IPS-18c (cell line): ENCODE results near the gene ZBTB16.

ENCODE experiments used
- H3K4me3 ChIP-seq: 2 replicates; pipeline ENCODE4 v1.7.0; 2013; ENCODE audit warnings: low read depth, mild to moderate bottlenecking, low read length, moderate library complexity; ENCODE audit not compliant: insufficient read depth
- H3K9me3 ChIP-seq: one replicate; pipeline ENCODE4 v1.6.1; 2013; ENCODE audit warnings: mild to moderate bottlenecking, low read length, moderate library complexity; ENCODE audit not compliant: control insufficient read depth, insufficient read depth

The ZBTB16 gene

DNA sequence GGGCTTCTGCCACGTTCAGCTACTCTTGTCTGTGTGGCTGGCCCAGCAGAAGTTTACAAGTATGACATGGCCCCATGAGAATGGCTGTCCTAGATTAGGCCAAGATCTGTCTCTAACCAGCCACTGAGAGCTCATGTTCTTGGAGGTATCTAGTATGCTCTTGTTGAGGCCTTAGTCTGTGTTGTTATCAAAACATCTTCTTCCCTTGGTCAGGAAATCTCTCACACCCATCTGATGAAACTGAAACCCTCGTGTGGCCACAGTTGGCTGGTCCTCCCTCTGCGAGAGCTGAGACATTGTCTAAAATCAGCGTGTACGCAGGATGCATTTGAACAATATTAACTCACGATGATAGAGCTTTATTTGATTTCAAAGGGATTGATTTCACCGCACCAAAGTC lies 127.7 kb downstream of the ZBTB16 start:
- no peak overlapping the region for H3K4me3 ChIP-seq

DNA sequence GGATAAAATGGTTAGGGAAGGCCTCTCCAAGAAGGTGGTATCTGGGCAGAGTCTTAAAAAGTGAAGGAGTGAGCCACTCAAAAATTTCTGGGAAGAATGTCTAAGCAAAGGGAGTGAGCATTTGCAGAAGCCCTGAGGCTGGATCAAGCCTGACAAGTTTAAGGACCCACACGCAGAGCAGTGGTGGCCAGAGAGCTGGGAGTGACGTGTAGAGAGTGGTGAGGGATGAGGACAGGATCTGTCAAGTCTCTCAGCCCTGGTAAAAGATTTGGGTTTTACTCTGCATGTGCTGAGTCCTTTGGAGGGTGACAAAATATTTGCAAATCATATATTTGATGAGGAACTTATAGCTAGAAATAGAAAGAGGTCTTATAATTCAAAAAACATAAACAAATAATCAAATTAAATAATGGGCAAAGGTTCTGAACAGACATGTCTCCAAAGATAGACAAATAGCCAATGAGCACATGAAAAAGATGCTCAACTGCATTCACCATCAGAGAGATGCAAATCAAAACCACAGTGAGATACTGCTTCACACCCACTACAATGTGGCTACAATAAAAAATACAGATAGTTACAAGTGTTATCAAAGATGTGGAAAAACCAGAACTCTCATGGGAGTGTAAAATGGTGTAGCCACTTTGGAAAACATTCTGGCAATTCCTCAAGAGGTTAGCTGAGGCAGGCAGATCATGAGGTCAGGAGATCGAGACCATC lies 129.5 kb downstream of the ZBTB16 start:
- no peak overlapping the region for H3K4me3 ChIP-seq
- H3K9me3 ChIP-seq, result no peaks in the 10 kb centered on the region

More for the DNA sequence above, 127.7 kb downstream of the ZBTB16 start:
- no peaks in the 10 kb centered on the region for H3K9me3 ChIP-seq

- Histone ChIP-seq H3K9me3 (no peaks in the 10 kb centered on the region), H3K4me3 (no peak overlapping the region)
Observed at GRCh38 chr11:114190630-114191029, 131.1 kb downstream of the ZBTB16 start.

- H3K9me3 ChIP-seq, result no peaks in the 10 kb centered on the region
- H3K4me3 ChIP-seq, result no peak overlapping the region
Observed at GRCh38 chr11:114191893-114192292, 132.4 kb downstream of the ZBTB16 start.

GRCh38 chr11:114192841-114193389 lies 133.4 kb downstream of the ZBTB16 start:
- Histone ChIP-seq H3K4me3 (no peak overlapping the region), H3K9me3 (no peaks in the 10 kb centered on the region)

GRCh38 chr11:114193730-114194679 lies 134.5 kb downstream of the ZBTB16 start:
- no peaks in the 10 kb centered on the region for H3K9me3 ChIP-seq
- no peak overlapping the region for H3K4me3 ChIP-seq

DNA sequence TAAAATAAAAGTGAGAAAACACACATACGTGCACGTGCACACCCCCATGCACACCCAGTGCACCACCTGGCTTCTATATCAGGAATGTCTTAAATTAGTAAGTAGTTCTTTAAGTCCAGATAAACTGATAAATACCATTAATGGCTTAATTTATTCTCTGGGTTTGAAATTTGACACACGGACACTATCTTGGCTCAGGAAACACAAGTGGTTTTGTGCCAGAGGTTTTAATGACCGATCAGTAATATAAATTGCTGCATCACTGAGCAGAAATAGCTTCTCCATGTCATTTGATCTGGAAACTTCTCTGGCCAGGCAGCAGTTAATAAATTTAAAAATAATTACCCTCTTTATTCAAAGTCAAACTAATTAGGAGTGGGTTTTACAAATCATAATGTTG lies 135.2 kb downstream of the ZBTB16 start:
- Histone ChIP-seq H3K4me3 (no peak overlapping the region), H3K9me3 (no peaks in the 10 kb centered on the region)

GRCh38 chr11:114195151-114195550 lies 135.6 kb downstream of the ZBTB16 start:
- H3K9me3 ChIP-seq, result no peaks in the 10 kb centered on the region
- H3K4me3 ChIP-seq, result no peak overlapping the region; the same call in 1 of the 2 replicates

DNA sequence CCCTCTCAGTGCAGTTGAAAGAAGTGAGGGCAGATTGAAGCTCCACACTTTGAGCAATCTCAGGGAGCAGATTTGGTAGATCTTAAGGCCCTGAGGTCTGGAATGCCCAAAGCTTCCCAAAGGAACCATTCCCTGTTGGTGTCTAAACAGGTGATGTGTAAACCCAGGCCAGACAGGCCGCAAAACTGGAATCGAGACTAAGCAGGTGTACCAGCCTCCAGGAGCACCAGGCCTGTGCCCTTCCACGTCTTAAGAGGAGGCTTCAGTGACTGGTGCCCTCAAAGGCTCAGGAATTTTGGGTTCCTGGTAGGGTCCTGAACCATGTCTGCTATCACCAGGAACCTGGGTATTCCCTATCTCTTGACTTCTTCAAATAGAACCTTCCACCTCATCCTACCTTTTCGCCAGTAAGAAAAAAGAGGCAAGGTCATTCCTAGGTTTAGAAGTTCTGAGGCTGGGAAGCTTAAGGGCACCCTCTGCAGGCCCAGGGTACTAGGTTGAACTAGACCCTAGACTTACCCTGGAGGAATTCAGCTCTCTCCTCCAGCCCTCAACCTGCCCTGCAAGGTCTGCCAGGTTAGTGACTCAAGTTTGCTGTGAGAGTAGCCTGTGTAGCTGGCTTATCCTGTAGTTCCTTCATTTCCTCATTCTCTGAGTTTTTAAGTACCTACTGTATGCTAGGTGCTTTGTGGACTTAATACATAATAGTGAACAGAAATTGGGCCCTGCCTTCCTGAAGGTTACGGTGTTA lies 136.6 kb downstream of the ZBTB16 start:
- Histone ChIP-seq H3K4me3 (no peak overlapping the region), H3K9me3 (no peaks in the 10 kb centered on the region)

- Histone ChIP-seq H3K4me3 (no peak overlapping the region), H3K9me3 (no peaks in the 10 kb centered on the region)
Observed at GRCh38 chr11:114196997-114197703, 137.6 kb downstream of the ZBTB16 start.

DNA sequence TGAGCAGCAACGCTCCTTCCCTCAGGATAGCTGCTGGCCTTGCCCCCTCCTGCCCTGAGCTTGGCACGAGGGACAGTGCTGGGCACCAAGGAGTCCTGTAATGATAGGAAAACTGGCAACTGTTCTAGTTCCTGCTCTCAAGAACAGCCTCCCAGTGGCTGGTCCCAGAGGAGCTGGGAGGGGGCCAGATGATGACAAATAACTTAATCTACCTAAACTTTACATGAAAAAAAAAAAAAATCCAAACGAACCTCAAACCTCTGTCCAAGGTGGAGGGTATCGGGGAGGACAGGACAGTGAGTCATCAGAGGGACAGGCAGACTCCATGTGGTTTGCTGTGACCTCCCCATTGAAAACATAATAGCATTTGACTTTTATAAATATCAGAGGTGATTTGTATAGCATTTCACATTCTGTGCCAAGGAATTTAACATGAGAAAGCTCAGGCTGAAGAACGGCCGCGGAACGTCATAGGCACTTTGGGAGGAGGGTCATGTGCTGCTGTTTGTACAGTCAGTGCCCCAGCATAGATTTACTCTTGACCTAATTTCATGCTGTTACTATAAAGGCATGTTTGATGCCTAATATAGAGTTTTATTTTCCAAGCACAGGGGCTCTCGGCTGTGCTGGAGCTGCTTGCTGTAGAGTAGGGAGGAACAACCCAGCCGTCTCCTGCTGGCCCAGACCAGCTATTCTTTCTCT lies 138.4 kb downstream of the ZBTB16 start:
- Histone ChIP-seq H3K9me3 (no peaks in the 10 kb centered on the region), H3K4me3 (no peak overlapping the region)

DNA sequence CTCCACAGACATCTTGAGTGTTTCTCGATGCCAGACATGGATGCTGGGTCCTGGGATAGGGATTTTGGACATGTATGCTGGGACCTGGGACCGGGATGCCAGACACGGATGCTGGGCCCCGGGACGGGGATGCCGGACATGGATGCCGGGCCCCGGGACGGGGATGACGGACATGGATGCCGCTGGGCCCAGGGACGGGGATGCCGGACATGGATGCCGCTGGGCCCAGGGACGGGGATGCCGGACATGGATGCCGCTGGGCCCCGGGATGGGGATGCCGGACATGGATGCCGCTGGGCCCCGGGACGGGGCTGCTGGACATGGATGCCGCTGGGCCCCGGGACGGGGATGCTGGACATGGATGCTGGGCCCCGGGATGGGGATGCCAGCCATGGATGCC lies 139.5 kb downstream of the ZBTB16 start:
- H3K9me3 ChIP-seq, result no peaks in the 10 kb centered on the region
- no peak overlapping the region for H3K4me3 ChIP-seq

GRCh38 chr11:114200351-114201133 lies 141.0 kb downstream of the ZBTB16 start:
- no peak overlapping the region for H3K4me3 ChIP-seq
- H3K9me3 ChIP-seq, result no peaks in the 10 kb centered on the region

GRCh38 chr11:114201219-114201618 lies 141.7 kb downstream of the ZBTB16 start:
- H3K4me3 ChIP-seq, result no peak overlapping the region

DNA sequence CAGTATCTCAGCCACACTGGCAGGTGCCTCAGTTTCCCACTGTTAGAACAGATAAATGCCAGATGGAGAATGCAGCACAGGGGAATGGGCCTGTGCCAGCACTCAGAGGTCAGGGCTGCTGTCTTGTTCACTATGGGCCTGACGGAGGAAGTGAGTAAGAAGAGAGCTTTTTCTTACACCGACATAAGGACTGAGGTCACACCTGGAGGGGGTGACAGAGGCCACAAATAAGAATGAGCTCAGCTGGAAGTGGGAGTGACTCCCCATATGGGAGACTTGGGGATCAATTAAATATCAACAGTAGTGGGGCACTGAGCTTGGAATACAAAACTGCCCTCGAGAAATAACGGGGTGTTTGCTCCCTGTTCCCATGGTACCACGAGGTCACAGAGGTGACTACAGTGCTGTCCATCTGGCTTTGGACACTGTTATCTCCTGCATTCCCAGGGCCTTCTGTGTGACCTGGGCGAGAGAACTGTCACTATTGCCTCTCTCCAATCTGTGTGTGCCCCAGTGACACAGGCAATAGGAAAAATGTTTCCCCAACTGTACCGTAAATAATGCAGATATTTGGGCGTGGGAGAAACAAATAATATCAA lies 142.6 kb downstream of the ZBTB16 start:
- no peaks in the 10 kb centered on the region for H3K9me3 ChIP-seq
- no peak overlapping the region for H3K4me3 ChIP-seq

More at GRCh38 chr11:114201219-114201618, 141.7 kb downstream of the ZBTB16 start:
- no peaks in the 10 kb centered on the region for H3K9me3 ChIP-seq
